GM21576 (cell line): Measurements from ENCODE around the gene FGF8.
"Not testable (repeated sequence)": the region's sequence is repeated elsewhere in the genome, so short reads cannot be mapped to it uniquely, and the experiment has no call there.

Source experiments
- ATAC-seq: cut with Tn5 transposase; IDR thresholded peaks from one replicate; pipeline ENCODE4 v1.9.1; 2021; ENCODE audit warnings: mild to moderate bottlenecking, moderate library complexity; ENCODE audit not compliant: unreplicated experiment

The FGF8 gene

GRCh38 chr10:101775273-101776160 is at the start of gene FGF8:
FGF8 (minus strand) TSS chr10:101776114; CDS start chr10:101775900, 214 bp downstream.
- no peak for ATAC-seq

GRCh38 chr10:101824736-101825135 is 48.8 kb upstream of the FGF8 start:
- ATAC-seq, result no peak

GRCh38 chr10:101818872-101819633 is 43.1 kb upstream of the FGF8 start:
- peak; percentile 23 for ATAC-seq

DNA sequence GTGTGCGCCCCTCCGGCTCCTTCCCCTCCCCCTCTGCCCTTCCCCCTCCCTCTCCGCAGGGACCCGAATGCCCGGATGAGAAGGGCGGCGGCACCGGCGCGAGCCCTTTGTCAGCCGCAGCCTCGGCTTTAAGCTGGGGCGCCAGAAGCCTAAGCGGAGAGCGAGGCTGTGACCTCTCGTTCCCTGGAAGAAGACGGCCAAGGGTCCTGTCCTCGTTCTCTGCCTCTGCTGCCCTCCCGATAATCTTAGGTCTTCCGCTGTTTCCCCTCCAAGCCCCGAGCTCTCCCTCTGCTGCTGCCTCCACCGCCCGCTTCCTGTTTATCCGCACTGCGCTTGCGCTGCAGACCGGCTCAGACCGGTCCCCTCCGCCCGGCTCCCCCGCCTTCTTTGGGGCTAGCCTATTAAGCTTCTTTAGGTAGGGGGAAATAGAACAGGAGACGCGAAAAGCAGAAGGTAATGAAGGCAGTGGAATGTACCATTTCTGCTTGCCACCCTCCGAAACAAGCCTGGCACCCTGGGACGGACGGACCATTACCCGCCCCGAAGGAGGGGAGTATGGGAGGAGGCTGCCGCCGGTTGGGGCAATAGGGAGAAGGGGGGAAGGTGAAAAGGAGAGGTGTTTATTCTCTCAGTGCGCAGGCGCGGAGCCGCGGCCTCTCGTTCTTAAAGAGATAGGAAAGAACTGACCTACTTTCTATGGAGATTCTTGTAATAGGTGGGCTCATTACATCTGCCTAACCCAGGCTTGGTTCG is 42.4 kb upstream of the FGF8 start, which contains the start of gene OGA:
Gene OGA, minus strand, starts transcription at position 326 of the 753 bp plus-strand sequence. CDS start 422 bp downstream, outside the sequence.
- ATAC-seq, result peak; percentile 86

GRCh38 chr10:101817337-101818118 is 41.6 kb upstream of the FGF8 start:
- peak; percentile 1 for ATAC-seq

GRCh38 chr10:101816913-101817336 is 41.0 kb upstream of the FGF8 start:
- ATAC-seq, result no peak

DNA sequence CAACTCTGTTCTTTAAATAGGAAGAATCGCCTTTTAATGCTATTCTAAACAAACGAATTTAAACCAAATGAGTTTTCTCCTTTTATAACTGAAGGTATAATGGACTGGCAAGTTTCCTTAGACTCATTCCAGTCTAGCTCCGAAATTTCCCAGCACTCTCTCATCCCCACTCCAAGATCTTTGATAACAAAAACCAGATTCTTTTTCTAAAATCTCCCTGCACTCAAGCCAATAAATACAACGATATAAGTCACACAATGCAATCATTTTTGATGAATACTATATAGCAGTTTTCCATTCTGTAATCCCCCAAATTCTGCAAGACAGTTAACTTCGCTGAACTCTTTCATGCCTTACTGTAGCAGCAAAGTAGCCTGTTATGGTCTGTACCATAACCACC is 40.5 kb upstream of the FGF8 start:
- ATAC-seq, result no peak

- ATAC-seq, result no peak
Observed at GRCh38 chr10:101814466-101815071, 38.7 kb upstream of the FGF8 start.

DNA sequence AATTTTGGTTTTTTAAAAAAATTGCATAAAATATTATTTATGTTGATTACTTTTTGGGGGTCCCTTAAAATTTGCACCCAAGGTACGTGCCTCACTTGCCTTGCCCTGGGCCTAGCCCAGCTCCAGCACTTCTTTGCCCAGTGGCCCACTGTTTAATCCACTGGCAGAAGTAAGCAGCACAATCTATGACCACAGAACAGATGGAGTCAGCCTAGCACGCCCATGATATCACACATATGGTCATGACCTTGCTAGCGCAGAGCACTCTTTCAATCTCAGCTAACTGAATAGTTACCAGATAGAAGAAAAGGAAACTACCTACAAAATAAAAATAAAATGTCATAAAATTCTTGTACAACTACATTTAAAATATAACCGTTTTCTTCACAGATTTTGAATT is 36.7 kb upstream of the FGF8 start:
- no peak for ATAC-seq

- ATAC-seq, result no peak
Observed at GRCh38 chr10:101807158-101807557, 31.2 kb upstream of the FGF8 start.

GRCh38 chr10:101803511-101803910 is 27.6 kb upstream of the FGF8 start:
- ATAC-seq, result no peak

GRCh38 chr10:101797403-101798059 is 21.6 kb upstream of the FGF8 start:
- no peak for ATAC-seq

DNA sequence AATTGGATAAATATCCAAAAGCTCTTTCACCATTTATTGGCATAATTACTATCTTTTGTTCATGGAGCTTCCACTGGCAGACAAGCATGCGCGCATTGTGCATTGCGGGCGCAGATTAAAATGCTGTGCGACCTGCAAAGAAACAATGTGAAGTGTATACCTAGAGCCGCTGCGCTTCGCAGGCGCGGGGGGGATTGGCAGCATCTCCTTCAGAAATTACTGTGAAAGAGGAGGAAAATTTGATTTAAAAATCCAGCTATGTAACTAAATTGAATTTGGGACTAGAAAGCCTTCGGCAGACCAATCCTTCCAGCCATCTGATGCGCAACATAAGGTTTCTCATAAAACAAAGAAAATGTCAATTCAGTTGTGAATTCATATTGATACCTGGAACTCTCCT is 17.6 kb upstream of the FGF8 start:
- no peak for ATAC-seq

DNA sequence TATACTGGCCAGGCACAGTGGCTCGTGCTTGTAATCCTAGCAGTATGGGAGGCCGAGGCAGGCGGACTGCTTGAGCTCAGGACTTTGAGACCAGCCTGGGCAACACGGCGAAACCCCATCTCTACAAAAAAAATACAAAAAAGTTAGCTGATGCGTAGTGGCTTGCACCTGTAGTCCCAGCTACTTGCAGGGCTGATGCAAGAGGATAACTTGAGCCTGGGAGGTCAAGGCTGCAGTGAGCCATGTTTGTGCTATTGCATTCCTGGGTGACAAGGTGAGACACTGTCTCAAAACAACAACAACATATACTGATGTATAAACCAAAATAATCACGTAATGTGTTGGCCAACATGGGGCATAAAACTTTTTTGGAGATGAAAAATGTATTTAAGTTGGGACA is 13.8 kb upstream of the FGF8 start:
- ATAC-seq, result no peak

- not testable (repeated sequence) for ATAC-seq
Observed at GRCh38 chr10:101789231-101789630, 13.3 kb upstream of the FGF8 start.

- ATAC-seq, result no peak
Observed at GRCh38 chr10:101785801-101786200, 9.9 kb upstream of the FGF8 start.

DNA sequence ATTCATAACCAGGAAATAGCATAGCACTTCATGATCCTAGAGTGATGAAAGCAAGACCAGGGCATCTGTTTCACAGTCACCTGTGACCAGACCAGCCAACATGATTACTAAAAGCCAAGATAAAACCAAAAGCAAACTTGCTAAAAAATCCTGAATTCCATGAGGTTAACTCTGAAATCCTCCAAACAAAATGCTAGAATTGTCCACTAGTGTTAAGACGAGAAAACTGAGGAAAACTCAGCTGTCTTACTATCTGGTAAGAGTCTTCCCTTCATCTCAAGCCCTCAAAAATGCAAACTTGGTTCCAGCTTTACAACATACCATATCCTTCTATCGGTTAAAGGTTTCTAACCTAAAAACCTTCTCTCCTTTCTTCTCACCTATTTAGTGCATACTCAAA is 8.6 kb upstream of the FGF8 start:
- no peak for ATAC-seq

DNA sequence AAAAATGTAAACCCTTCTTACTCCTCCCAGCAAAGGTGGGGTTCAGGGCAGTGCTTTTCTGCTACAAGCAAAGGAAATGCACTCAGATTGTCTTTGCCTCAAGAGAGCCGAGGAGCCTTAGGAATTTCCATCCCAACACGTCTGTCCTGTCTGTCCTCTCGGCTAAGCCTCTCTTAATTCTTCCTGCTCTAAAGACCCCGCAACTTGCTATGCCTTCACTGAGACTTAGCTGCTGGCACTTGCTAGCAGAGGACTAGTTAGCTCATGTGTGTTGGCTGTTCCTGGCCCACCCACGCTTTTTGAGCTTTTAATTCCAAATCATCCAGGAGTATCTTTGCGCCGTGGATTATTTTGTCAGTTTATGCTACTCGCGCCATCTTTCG is 7.8 kb upstream of the FGF8 start:
- no peak for ATAC-seq
